ELF-1 (cell line): ENCODE data around the gene CES1.
"Not testable (repeated sequence)": the region's sequence is repeated elsewhere in the genome, so short reads cannot be mapped to it uniquely, and the experiment has no call there.

Experiments
- DNase-seq: peaks from one replicate; pipeline ENCODE4 v3.0.0-alpha.2; 2016; ENCODE audit warnings: low read depth, low spot score

CES1 gene

DNA sequence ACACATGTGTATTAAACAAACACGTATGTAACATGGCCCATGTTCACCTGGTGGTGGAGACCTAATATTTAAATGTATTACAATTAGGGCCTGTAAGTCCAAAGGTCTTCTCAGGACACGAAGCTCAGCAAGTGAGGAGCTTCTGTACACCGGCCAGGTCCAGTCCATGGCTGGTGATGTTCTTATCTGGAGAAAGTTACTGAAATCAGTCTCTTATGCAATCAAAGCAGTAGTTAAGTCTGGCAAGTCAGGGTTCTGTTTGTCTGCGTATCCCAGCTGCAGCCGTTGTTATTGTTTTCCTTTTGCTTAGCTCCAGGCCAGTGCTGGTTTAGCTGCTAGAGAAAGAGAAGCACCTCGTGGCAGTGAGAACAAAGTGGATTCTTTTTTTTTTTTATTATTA is 41.4 kb downstream of the CES1 start:
- DNase-seq = not testable (repeated sequence)

- DNase-seq = not testable (repeated sequence)
These were observed 42.7 kb downstream of the CES1 start for GRCh38 chr16:55790240-55790639.

DNA sequence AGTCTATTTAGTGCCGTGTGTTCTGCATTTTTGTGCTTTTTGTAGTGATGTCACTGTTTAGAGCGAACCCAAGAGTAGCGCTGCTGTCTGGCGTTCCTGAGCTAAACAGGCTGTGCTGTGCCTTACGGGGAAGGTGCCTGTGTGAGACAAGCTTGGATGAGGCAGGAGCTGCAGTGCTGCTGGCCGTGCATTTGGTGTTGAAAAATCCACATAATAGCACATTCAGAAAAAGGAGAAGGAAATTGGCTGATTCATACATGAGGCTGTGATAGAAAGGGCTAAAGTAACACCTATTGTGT is 50.2 kb downstream of the CES1 start:
- not testable (repeated sequence) for DNase-seq

DNA sequence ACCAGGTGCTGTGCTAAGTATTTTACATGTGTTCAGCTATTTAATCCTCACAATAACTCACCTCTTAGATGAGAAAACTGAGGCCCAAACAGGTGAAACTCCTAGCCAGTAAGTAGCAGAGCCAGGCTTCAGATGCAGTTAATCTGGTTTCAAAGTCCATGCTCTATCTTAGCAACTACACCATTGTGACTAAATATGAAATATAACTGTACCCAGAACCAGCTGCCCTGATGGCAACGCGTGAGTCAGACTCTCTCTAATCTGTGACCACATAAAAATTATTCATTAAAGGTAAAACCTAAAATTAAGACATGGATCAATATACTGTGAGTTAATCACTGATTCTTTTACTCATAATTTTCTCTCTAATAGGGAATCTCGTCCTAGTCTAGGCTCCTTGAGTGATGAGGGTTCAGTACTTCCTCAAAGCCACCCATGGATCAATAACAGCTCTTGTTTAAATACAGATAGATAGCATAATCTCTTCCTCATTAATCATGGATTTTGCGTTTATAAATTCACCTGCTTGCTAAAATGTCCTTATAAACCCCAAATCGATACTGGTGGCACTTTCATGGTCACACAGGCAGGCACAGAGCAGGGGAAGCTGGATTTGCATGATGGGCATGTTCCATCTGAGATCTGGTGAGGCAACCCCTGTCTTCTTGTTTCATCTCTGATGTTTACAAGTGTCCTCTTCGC is 50.7 kb downstream of the CES1 start:
- not testable (repeated sequence) for DNase-seq

GRCh38 chr16:55781456-55781855 is 51.4 kb downstream of the CES1 start:
- not testable (repeated sequence) for DNase-seq

- DNase-seq = not testable (repeated sequence)
These were observed 52.8 kb downstream of the CES1 start for GRCh38 chr16:55780095-55780407.

GRCh38 chr16:55779402-55780094 is 53.3 kb downstream of the CES1 start:
- no peak for DNase-seq

GRCh38 chr16:55778757-55779156 is 54.1 kb downstream of the CES1 start:
- DNase-seq = no peak

- DNase-seq = no peak
These were observed 57.0 kb downstream of the CES1 start for GRCh38 chr16:55775857-55776256.

- peak; percentile 6 for DNase-seq
These were observed 58.9 kb downstream of the CES1 start for GRCh38 chr16:55773859-55774549.

DNA sequence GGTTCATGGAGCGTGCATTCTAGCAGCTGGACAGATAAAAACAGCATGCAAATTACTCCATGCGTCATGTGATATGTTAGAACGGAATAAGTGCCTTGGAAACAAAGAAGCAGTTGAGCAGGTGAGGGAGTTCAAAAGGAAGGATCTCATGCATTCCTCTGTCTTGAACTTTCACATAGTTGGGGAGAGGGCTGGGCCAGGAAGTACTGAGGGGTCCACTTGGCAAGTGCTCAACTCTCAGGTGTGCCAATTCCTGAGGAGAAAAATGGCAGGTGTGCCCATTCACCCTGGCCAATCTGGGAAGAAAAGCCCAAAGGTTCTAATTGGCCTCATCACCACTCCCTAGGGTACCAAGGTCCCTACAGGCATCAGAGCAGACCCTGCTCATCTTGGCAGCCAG is 67.7 kb downstream of the CES1 start:
- no peak for DNase-seq

DNA sequence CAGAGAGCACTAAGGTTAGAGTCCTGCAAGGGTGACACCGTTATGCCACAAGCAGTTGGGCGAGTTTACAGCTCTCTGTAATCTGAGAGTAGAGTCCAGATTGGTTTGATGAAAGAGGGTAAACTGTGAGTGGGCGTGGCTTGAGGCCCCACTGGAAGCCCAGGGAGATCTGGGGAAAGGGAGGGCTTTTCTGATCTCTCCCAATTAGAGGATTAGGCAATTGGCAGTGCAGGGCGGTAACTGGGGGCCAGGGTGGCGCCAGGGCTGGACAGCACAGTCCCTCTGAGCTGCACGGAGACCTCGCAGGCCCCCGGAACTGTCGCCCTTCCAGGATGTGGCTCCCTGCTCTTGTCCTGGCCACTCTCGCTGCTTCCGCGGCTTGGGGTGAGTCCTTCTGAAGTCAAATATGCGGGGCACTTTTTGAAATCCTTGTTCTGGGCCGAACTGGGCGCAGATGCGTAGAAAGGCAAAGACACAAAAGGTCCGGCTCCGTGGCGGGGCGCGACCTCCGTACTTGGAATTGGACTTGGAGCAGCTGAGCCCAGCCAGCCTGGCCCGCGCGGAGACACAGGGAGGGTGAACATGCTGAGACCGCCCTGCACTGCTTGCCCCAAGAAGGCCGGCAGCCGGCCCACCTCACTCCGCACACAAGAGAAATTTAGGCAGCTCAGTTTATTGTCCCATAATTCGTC is 72.4 kb downstream of the CES1 start:
- DNase-seq = peak; percentile 14

GRCh38 chr16:55759965-55760309 is 73.0 kb downstream of the CES1 start:
- DNase-seq = not testable (repeated sequence)

DNA sequence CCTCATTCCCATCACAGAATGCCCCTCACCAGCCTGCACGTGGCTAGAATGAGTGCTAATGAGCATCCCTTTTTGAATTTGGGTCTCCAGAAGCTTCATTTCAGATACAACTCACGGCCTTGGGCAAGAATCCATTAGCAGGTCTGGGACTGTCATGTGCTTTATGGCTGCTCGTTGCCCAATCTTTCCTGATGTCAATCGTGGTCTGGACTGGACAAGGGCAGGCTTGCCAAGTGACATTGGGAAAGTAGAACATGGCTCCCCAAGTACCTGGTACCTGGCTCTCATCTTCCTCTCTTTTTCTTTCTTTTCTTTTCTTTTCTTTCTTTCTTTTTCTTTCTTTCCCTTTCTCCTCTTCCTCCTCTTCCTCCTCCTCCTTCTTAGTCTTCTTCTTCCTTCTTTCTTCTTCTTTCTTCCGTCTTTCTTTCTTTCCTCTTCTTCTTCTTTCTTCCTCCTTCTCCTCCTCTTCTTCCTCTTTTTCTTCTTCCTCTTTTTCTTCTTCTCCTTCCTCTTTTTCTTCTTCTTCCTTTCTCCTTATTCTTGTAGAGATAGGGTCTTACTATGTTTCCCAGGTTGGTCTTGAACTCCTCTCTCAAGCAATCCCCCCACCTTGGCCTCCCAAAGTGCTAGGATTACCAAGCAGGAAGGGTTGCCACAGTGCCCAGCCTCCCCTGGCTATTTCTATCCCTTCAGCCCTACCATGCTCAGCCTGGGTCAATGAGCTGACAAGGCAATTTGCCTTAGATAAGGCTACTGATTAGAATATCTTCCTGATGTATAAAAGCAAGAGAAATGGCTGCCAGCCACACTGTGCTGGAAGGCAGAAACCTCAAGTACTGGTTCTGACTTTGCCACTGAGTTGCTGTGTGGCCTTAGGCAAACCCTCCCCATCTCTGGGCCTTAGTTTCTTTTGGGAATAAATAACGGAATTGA is 75.0 kb downstream of the CES1 start:
- DNase-seq = not testable (repeated sequence)

DNA sequence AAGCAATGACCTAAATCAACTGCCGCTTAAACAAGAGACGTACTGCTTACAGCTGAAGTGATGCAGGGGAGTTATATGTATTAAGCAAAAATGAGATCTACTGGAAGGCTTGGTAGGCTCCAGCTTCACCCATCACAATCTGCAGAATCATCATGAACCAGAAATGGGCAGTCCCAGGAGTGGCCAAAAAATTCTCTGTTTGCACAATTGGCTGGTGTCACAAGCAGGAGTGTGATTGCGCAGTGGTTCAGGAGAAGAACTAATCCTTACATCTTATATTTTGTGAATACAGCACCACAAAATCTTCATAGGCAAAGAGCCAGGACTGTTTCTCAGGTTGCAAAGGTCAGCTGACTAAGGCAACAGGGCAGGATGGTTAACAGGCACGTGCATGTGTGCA is 75.9 kb downstream of the CES1 start:
- DNase-seq = no peak

GRCh38 chr16:55754056-55754455 is 78.8 kb downstream of the CES1 start:
- no peak for DNase-seq

GRCh38 chr16:55753145-55753631 is 79.7 kb downstream of the CES1 start:
- DNase-seq = peak; percentile 25
